Nephron progenitor cell (in vitro differentiated cells): ENCODE data around the gene ADCY3.

Source experiments
- DNase-seq: peaks from one replicate; pipeline ENCODE4 v3.0.0; 2021
- H3K27ac Mint-ChIP-seq: 2 replicates; pipeline ENCODE4 v1.8.0; 2021; ENCODE audit warnings: mild to moderate bottlenecking, moderate library complexity, mixed read lengths
- H3K27me3 Mint-ChIP-seq: 2 replicates; pipeline ENCODE4 v1.8.0; 2021; ENCODE audit warnings: mild to moderate bottlenecking, low read depth, mixed read lengths; ENCODE audit not compliant: poor library complexity
- H3K36me3 Mint-ChIP-seq: 2 replicates; pipeline ENCODE4 v1.8.0; 2021; ENCODE audit warnings: low read depth, mixed read lengths
- H3K4me1 Mint-ChIP-seq: 2 replicates; pipeline ENCODE4 v1.8.0; 2021; ENCODE audit warnings: mixed read lengths
- H3K4me3 Mint-ChIP-seq: 2 replicates; pipeline ENCODE4 v1.8.0; 2021; ENCODE audit warnings: mild to moderate bottlenecking, moderate library complexity, mixed read lengths
- H3K9me3 Mint-ChIP-seq: 2 replicates; pipeline ENCODE4 v1.8.0; 2021; ENCODE audit warnings: mild to moderate bottlenecking, moderate library complexity, mixed read lengths
- TF ChIP-seq, protein P1 (sequence below): fragments of 200-600 bp; sonication (generic); IDR thresholded peaks from 2 replicates; pipeline ENCODE4 v1.5.0; 2021; ENCODE audit warnings: antibody characterized with exemption

ADCY3 gene

DNA sequence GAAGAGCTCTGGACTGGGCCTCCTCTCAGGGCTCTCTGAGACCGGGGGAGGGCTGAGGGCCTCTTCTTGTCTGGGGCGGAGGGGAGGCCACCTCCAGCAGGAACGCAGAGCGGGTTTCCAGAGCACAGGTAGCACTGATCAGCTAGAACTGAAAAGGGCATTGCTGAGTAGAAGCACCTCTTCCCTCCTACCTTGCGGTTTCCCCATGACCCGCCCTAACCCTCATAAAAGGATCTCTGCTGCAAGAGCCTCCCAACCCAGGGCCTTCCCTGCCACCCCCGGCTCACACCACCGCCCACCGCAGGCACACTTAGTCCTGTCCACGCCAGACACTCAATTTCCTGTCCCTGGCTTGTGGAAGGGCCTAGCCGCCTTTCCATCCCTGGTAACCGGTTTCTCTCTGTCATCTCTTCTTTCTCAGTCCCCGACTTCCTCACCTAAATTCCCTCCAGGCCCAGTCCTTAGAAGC lies 966 bp downstream of the ADCY3 start:
- Mint-ChIP-seq H3K27me3 (peaks cover 16% of the 10 kb centered on the region), H3K9me3 (no peaks in the 10 kb centered on the region), H3K4me3 (peak overlapping the region; percentile 87), H3K4me1 (peaks cover 33% of the 10 kb centered on the region), H3K27ac (peak overlapping the region; percentile 26), H3K36me3 (peaks cover 12% of the 10 kb centered on the region)
- TF ChIP-seq, protein P1, sequence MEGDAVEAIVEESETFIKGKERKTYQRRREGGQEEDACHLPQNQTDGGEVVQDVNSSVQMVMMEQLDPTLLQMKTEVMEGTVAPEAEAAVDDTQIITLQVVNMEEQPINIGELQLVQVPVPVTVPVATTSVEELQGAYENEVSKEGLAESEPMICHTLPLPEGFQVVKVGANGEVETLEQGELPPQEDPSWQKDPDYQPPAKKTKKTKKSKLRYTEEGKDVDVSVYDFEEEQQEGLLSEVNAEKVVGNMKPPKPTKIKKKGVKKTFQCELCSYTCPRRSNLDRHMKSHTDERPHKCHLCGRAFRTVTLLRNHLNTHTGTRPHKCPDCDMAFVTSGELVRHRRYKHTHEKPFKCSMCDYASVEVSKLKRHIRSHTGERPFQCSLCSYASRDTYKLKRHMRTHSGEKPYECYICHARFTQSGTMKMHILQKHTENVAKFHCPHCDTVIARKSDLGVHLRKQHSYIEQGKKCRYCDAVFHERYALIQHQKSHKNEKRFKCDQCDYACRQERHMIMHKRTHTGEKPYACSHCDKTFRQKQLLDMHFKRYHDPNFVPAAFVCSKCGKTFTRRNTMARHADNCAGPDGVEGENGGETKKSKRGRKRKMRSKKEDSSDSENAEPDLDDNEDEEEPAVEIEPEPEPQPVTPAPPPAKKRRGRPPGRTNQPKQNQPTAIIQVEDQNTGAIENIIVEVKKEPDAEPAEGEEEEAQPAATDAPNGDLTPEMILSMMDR: no peak
- peak; percentile 31 for DNase-seq

DNA sequence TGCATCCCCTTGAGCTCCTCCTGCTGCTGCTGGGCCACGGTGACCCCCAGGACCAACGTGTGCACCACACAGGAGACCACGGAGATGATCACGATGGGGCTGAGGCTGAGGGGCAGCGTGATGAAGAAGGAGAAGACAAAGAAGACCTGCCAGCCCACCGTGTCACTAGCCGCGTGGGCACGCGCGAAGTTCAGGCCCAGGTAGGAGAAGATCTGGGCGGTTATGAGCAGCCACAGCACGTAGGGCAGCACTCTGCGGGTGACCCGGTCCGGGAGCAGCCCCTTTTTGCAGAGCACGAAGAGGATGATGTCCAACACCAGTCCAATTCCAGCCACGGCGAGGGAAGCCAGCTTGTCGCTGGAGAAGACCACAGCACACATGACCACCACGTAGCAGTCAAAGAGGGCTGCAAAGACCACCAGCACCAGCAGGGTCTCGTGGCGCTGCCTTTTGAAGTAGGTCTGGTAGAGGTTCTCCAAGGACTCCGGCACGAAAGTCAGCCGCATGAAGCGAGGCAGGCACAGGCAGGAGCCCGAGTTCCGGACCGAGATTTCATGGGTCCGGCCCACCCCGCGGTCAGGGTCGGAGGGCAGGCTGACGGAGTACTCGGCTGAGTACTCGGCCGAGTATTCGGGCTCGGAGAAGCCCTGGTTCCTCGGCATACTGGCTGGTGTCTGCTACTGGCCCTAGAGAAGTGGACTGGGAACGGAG lies 1.6 kb downstream of the ADCY3 start:
- TF ChIP-seq, protein P1: no peak
- Mint-ChIP-seq H3K9me3 (no peaks in the 10 kb centered on the region), H3K4me1 (peaks cover 33% of the 10 kb centered on the region), H3K27ac (no peak overlapping the region), H3K4me3 (peak overlapping the region; percentile 87), H3K36me3 (peaks cover 12% of the 10 kb centered on the region), H3K27me3 (peaks cover 16% of the 10 kb centered on the region)
- no peak for DNase-seq

DNA sequence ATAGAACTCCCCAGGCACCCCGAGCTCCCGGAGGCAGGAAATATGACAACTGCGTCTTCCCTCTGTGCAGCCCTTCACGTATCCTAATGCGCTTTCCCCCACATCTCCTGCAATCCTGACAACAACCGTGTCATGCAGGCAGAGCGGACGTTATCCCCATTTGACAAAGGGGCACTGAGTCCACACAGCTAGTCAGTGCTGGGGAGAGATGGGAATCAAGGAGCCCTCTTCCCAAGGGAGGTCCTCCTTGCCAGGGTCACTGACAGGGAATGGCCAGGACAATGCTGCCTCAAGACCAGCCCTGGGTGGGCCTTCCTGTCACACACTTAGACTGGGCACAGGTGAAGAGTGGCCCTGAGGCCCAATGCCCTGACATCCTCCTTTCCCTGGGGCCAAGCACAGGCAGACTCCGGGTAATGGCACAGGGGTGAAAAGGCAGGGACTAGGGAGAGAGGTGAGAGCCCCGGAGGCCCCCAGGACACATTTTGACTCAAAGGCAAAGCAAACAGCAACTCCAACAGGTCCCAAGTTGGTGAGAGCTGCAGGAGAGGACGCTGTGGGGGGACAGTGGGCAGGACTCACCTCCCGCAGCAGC lies 2.2 kb downstream of the ADCY3 start:
- no peaks in the 10 kb centered on the region for H3K9me3 Mint-ChIP-seq
- peak overlapping the region; percentile 87 for H3K4me3 Mint-ChIP-seq
- peaks cover 18% of the 10 kb centered on the region for H3K36me3 Mint-ChIP-seq
- H3K27me3 Mint-ChIP-seq: peaks cover 16% of the 10 kb centered on the region
- no peak for DNase-seq
- TF ChIP-seq, protein P1: no peak
- peaks cover 38% of the 10 kb centered on the region for H3K4me1 Mint-ChIP-seq
- no peak overlapping the region for H3K27ac Mint-ChIP-seq

DNA sequence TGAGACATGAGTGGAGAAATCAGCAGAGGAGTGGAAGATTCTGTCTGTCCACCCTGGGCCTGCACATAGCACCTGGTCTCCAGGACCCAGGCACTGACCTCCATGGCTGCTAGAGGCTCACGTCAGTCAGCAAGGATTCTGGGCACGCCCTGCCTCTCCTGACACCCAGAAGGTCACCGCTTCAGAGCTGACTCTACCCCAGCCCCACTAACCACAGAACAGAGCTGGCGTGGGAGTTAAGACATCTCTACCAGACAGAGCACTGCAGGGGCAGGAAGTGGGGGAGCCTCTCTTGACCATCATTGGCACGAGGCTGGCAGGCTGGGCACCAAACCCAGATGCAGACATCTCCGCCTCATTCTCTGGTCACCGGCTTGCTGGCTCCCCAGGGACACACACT lies 3.0 kb downstream of the ADCY3 start:
- no peak for DNase-seq

DNA sequence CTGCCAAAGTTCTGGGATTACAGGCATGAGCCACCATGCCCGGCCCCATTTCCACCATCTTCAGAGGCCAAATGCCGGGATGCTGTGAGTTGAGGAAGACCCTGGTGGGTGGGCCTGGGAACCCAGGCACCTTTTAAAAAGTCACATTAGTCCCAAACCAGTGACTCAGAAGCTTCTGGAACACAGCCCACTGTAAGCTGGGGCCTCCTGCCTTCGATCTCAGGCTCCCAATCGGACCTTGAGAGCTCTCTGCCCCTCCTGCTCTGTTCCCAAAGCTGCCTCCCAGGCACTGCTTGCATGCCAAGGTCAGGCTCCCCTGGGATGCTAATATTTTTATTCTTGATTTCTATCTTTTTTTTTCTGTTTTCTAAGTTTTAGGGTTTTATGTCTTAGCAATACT lies 4.2 kb downstream of the ADCY3 start:
- TF ChIP-seq, protein P1: no peak
- Mint-ChIP-seq H3K9me3 (peaks cover 7% of the 10 kb centered on the region), H3K27ac (no peak overlapping the region), H3K36me3 (peaks cover 34% of the 10 kb centered on the region), H3K27me3 (peaks cover 8% of the 10 kb centered on the region), H3K4me1 (peaks cover 42% of the 10 kb centered on the region), H3K4me3 (no peak overlapping the region)
- no peak for DNase-seq

More for the DNA sequence above, 3.0 kb downstream of the ADCY3 start:
- peaks cover 25% of the 10 kb centered on the region for H3K36me3 Mint-ChIP-seq
- no peak overlapping the region for H3K27ac Mint-ChIP-seq
- TF ChIP-seq, protein P1: no peak
- no peak overlapping the region for H3K4me3 Mint-ChIP-seq
- H3K27me3 Mint-ChIP-seq: peaks cover 16% of the 10 kb centered on the region
- H3K4me1 Mint-ChIP-seq: peaks cover 42% of the 10 kb centered on the region
- H3K9me3 Mint-ChIP-seq: peaks cover under 1% of the 10 kb centered on the region

DNA sequence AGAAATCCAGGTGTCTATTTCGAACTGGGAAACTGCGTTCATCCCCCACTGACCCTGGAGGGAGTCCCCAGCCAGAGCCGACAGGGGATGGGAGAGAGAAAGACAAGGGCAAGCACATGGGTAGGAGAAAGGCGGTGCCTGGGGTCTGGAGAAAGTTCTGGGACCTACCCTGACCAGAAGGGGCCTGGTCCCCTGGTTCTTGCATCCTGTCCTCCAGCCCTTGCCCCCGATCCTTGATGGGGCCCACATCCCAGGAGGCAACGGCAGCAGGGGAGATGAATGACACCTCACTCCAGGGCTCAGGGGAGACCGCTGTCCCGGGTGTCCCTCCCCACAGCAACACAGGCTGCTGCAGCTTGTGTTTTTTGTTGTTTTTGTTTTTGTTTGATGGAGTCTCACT lies 4.9 kb downstream of the ADCY3 start:
- peaks cover 42% of the 10 kb centered on the region for H3K4me1 Mint-ChIP-seq
- no peak for DNase-seq
- peak overlapping the region; percentile 34 for H3K4me3 Mint-ChIP-seq
- peaks cover 40% of the 10 kb centered on the region for H3K36me3 Mint-ChIP-seq
- H3K27ac Mint-ChIP-seq: no peak overlapping the region
- TF ChIP-seq, protein P1: no peak
- H3K27me3 Mint-ChIP-seq: peaks cover 6% of the 10 kb centered on the region
- H3K9me3 Mint-ChIP-seq: peaks cover 13% of the 10 kb centered on the region
